HCEC 1CT (cell line): Measurements from ENCODE around the gene ZNF428.
A peak's percentile ranks its signal among the peaks of the same experiment; 100 is the strongest.
"Not testable (repeated sequence)": the region's sequence is repeated elsewhere in the genome, so short reads cannot be mapped to it uniquely, and the experiment has no call there.

Experiments used
- DNase-seq: peaks from one replicate; pipeline ENCODE4 v3.0.0-alpha.2; 2017

Gene ZNF428

DNA sequence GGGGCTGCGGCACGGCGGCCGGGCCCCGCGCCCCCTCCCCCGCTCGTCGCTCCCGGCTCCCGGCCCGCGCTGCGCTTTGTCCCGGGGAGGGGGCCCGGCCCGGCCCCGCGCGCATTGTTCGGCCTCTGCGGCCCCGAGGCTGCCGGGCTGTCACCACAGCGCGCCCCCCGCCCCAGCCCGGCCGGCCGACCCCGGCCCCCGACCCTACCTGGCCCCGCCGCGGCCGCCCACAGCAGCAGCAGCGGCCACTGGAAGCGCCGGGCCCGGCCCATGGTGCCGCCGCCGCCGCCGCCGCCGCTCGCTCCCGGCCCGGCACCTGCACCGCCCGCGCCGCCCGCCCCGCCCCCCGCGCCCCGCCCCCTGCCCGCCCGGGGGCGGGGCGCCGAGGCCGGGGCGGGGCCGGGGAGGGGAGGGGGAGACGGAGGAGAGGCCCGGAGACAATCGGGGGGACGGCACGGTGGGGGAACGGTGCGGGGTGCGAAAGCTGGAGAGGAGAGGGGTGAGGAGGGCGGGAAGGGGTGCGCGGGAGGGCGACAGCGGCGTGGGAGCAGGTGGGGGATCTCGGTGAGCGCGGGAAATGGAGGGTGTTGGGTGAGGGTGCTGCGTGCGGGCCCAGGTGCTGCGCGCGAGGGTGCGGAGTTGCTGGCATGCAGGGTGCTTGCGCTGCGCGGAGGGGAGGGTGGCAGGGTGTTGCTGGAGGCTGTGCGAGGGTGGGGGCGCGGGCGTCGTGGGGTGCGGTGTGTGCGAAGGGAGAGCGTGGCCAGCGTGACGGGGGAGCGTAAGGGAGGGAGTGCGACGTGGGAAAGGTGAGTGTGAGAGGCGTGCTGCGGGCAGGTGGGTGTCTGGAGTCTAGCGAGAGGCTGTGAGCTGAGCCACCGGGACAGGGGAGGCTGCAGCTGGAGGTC, 20.3 kb upstream of the ZNF428 start, which contains the start of gene CADM4:
CADM4 (minus strand) TSS at position 332 of the 905 bp plus-strand sequence; CDS start at position 272, 60 bp downstream.
- DNase-seq = no peak

GRCh38 chr19:43638995-43639518, 19.6 kb upstream of the ZNF428 start:
- no peak for DNase-seq

- no peak for DNase-seq
These were observed 19.0 kb upstream of the ZNF428 start for GRCh38 chr19:43638214-43638994.

GRCh38 chr19:43636121-43636683, 16.8 kb upstream of the ZNF428 start:
- DNase-seq = no peak

DNA sequence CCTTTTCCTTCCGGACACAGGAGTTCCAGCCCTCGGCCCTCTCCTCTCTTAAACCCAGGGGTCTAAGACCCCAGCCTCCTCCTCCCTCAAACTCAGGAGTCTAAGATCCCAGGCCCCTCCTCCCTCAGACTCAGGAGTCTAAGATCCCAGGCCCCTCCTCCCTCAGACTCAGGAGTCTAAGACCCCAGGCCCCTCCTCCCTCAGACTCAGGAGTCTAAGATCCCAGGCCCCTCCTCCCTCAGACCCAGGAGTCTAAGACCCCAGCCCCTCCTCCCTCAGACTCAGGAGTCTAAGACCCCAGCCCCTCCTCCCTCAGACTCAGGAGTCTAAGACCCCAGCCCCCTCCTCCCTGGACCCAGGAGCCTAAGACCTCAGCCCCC, 16.1 kb upstream of the ZNF428 start:
- DNase-seq = not testable (repeated sequence)

GRCh38 chr19:43634872-43635560, 15.6 kb upstream of the ZNF428 start:
- DNase-seq = no peak

DNA sequence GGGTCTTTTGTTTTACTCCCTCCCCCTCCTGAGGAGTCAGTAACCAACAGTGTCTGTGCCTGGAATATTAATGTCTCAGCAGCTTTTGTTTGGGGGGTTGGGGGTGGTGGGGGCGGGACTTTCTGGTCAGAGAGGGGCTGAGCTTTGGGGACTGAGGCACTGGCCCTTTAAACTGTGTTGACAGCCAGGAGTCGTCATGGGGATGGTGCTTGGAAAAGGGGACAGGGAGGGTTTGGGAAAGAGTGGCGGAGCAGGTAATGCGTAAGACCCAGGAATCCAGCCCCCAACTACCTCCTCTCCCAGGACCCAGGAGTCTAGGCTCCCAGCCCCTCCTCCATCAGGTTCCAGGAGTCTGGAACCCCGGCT, 15.1 kb upstream of the ZNF428 start:
- DNase-seq = no peak

DNA sequence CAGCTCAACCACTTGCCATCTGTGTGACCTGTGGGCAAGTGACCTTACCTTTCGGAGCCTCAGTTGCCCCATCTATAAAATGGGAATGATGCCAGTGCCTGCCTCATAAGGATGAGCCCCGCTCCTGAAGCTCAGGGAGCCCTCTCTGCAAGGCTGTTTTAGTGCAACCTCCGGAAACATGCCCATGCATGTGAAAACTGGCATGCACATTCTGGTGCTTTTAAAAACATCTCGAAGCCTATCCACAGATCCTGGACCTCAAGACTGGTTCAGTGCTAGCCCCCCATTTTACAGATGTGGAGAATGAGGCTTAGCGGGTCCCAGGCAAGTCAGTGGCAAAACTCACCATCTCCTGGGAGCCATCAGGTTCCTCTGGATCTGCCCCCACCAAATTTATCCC, 14.6 kb upstream of the ZNF428 start:
- no peak for DNase-seq

- DNase-seq = no peak
These were observed 14.1 kb upstream of the ZNF428 start for GRCh38 chr19:43633520-43633919.

GRCh38 chr19:43631491-43631890, 12.1 kb upstream of the ZNF428 start:
- no peak for DNase-seq

GRCh38 chr19:43628646-43629326, 9.4 kb upstream of the ZNF428 start:
- no peak for DNase-seq

DNA sequence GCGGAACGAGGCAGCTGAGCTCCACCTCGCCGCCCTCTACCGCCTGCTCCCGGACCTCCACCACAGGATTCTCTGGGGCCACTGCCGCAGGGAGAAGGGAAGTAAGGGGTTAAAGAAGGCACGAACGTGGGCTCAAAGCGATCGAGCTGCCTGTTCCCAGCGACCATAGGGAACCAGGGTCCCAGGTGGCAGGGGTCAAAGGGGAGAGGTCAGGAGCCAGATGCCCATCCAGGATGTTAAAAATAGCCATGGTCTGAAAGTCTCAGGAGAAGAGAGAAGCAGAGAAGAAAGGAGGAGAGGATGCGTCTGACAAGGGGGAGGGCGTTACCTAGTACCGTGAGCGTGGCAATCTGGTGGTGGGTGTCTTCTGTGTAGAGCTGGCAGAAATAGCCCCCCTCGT, 7.4 kb upstream of the ZNF428 start:
- no peak for DNase-seq

DNA sequence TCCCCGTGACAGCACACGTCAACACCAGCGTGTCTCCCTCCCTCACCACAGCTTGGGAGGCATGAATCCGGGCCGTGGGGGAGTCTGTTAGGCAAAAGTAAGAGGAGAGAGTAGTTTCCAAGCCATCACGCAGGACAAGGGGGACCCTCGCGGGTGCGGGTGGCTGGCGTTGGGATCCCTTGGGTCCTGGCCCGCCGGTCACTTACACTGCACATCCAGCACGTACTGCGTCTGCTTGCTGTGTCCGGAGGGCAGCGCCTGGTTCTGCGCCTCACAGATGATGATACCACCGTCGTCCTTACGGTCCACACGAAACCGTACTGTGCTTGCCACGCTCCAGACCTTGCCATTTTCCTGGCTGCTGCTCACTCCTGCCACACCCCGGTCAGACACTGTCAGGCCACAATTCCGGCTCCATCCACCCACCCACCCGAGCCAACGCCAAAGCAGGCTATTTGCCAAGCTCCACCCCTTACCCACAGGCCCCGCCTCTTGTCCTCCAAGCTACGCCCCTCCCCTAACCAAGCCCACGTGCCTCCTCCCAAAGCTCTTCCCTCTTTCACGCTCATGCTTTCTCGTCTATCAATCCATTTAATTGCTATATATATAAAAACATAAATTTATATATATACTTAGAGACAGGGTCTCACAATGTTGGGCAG, 6.6 kb upstream of the ZNF428 start:
- no peak for DNase-seq

DNA sequence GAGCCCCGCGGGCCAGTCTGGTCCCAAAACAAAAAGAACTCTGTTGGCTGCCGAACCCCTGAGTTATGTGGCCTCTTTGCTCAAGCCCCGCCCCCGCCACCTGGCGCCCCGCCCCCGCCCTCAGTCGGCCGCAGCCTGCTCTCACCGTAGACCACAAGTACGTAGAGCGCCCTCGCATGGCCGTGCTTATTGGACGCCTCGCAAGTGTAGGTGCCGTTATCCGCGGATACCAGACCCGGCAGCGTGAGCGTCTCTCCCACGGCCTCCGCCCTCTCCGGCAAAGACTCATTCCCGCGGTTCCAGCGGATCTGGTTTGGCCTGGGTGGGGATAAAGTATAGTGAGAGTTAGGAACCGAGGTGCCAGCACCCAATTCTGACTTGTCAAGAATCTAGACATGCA, 5.5 kb upstream of the ZNF428 start:
- no peak for DNase-seq

GRCh38 chr19:43623889-43624670, 4.7 kb upstream of the ZNF428 start:
- no peak for DNase-seq

DNA sequence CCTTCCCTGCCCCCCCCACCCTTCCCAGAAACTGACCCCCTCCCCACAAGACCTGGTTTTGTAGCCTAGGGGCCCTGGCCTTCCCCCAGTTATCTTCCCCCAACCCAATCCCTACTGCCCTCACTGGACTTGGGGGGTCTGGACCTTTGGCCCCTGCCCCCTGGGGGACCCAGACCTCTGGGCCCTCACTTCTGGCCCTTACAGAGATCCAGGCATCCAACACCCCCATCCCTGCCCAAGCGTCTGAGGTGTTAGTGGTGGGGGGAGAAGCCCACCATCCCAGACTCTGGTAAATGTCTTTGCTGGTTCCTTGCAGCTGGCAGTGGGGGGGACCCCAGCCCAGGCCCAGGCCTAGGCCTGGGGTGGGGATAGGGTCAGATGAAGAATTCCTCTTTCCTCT, 3.5 kb upstream of the ZNF428 start:
- DNase-seq = no peak

- DNase-seq = no peak
These were observed 2.6 kb upstream of the ZNF428 start for GRCh38 chr19:43622070-43622469.

DNA sequence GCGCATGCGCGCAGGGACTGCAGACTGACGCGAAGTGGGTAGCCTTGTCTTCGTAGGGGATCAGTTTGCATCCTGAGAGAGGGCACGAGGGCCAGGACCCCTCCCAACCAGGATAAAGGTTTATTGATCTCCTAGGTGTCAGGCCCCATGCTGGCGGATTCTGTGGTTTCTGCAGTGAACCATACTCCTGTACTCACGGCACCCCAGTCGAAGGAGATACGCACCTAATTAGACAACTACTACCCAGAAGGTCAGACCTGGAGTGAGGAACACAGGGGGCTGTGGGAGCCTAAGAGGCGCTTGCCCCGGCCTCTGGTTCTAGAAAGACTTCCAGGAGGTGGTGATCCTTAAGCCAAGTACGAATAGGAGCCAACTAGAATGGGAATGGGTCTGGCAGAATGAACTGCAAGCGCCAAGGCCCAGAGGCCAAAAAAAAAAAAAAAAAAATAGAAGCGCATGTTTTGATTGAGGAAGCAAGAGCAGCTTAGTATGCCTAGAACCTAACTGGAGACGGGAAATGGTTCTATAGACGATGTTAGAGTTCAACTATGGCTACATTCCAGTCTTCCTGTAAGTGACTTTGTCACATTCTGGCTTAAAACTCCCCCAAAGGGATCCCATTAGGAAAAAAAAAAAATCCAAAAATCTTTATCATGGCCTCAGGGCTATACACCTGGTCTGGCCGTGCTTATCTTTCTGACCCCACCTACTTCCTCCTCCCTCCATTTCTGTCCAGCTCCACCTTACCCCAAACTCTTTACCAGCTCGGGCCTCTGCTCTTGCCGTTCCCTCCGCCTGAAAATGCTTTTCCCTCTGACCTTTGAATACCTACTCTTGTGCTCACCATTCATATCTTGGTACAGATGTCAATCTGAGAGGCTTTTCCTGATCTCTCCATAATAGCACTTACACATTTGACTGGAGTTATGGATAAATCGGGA, 902 bp upstream of the ZNF428 start:
- DNase-seq = no peak

DNA sequence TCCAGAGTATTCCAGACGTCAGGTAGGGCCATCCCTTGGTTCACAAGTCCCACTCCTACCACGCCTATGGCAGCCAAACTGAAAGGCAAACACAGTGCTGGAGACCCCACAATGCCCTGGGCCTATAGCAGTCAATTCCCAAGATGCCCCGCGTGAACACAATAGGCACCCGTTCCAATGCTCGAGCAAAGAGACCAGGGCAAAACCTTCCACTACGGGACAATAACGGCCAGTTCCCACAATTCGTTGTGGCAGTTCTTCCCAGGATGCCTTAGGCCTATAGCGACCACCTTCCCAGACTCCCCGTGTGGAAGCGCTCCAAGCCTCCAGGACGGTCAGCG, 538 bp downstream of the ZNF428 start:
- DNase-seq = peak; percentile 29

DNA sequence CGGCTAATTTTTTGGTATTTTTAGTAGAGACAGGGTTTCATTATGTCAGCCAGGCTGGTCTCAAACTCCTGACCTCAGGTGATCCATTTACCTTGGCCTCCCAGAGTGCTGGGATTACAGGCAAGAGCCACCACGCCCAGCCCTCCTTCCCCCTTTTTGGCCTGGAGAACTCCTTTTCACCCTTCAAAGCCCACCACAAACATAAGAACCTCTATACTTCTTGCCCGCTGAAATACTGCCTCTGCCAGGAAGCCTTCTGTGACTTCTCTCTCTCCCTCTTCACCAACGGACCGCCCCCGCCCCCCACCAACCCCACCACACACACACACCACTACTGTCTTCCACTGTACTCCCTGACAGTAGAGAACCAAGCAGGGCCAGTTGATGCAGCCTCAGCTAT, 2.5 kb downstream of the ZNF428 start:
- DNase-seq = no peak
